ENCODE data around the gene ADRA2C. TPM values are rescaled to one million over a fixed set of nuclear protein-coding genes. Genes with fewer than 3 reads are reported as not detected.

Gene ADRA2C
- total RNA-seq, 1 experiment from 2014 or later, result not detected

- Histone ChIP-seq H3K27ac (no peak overlapping the region), H4K20me1 (ENCODE audit: insufficient read depth) (no peaks in the 10 kb centered on the region), H3K79me2 (ENCODE audit: low read depth) (no peaks in the 10 kb centered on the region), H3K9me3 (ENCODE audit: insufficient read depth, low read depth) (no peaks in the 10 kb centered on the region), H3K4me1 (replicated peaks; ENCODE audit: insufficient read depth) (no peaks in the 10 kb centered on the region), H3K27me3 (ENCODE audit: insufficient read depth, low read depth) (peaks cover 86% of the 10 kb centered on the region), H3K4me2 (no peak overlapping the region), H3K9me2 (ENCODE audit: insufficient read depth) (no peaks in the 10 kb centered on the region), H3K36me3 (ENCODE audit: low read depth) (no peaks in the 10 kb centered on the region), H2AFZ (no peak overlapping the region), H3K4me3 (no peak overlapping the region), H3F3A (ENCODE audit: insufficient read depth, low read depth) (no peaks in the 10 kb centered on the region)
- no TSS peak for BruUV-seq (replicated peaks)
- ChIA-PET POLR2A (ENCODE audit: unreplicated experiment) (no interaction called here), CTCF (no interaction called here)
- intact Hi-C loops (cut with micrococcal nuclease; ENCODE audit: unreplicated experiment), result no loop called here
- TF ChIP-seq CTCF (conservative IDR thresholded peaks at IDR 0.05), result no peak
- TF ChIP-seq EZH2 (IDR thresholded peaks at IDR 0.05; ENCODE audit: low read depth), result no peak
- no peak for DNase-seq
Observed at GRCh38 chr4:3805731-3806130, 39.5 kb downstream of the ADRA2C start.

- no peak for DNase-seq
- Histone ChIP-seq H3K27me3 (ENCODE audit: insufficient read depth, low read depth) (peaks cover 76% of the 10 kb centered on the region; the same call in 1 of the 2 replicates), H2AFZ (no peak overlapping the region), H3K9me2 (ENCODE audit: insufficient read depth) (no peaks in the 10 kb centered on the region), H3K4me1 (replicated peaks; ENCODE audit: insufficient read depth) (no peaks in the 10 kb centered on the region), H3K27ac (no peak overlapping the region), H3K4me3 (no peak overlapping the region), H3K4me2 (no peak overlapping the region), H3K9me3 (ENCODE audit: insufficient read depth, low read depth) (no peaks in the 10 kb centered on the region), H3K79me2 (ENCODE audit: low read depth) (no peaks in the 10 kb centered on the region), H4K20me1 (ENCODE audit: insufficient read depth) (no peaks in the 10 kb centered on the region), H3F3A (ENCODE audit: insufficient read depth, low read depth) (no peaks in the 10 kb centered on the region), H3K36me3 (ENCODE audit: low read depth) (no peaks in the 10 kb centered on the region)
- intact Hi-C loops (cut with micrococcal nuclease; ENCODE audit: unreplicated experiment), result no loop called here
- ChIA-PET POLR2A (ENCODE audit: unreplicated experiment) (no interaction called here), CTCF (no interaction called here)
- TF ChIP-seq EZH2 (IDR thresholded peaks at IDR 0.05; ENCODE audit: low read depth), result no peak
- TF ChIP-seq CTCF (conservative IDR thresholded peaks at IDR 0.05), result no peak
- BruUV-seq (replicated peaks), result no TSS peak
Observed at GRCh38 chr4:3807311-3807710, 41.1 kb downstream of the ADRA2C start.

GRCh38 chr4:3807822-3808496 lies 41.8 kb downstream of the ADRA2C start:
- Histone ChIP-seq H3K4me1 (replicated peaks; ENCODE audit: insufficient read depth) (no peaks in the 10 kb centered on the region), H2AFZ (no peak overlapping the region), H3K9me2 (ENCODE audit: insufficient read depth) (no peaks in the 10 kb centered on the region), H3K79me2 (ENCODE audit: low read depth) (no peaks in the 10 kb centered on the region), H3K27ac (no peak overlapping the region), H3K9me3 (ENCODE audit: insufficient read depth, low read depth) (no peaks in the 10 kb centered on the region), H4K20me1 (ENCODE audit: insufficient read depth) (no peaks in the 10 kb centered on the region), H3K4me2 (no peak overlapping the region), H3F3A (ENCODE audit: insufficient read depth, low read depth) (no peaks in the 10 kb centered on the region), H3K36me3 (ENCODE audit: low read depth) (no peaks in the 10 kb centered on the region), H3K27me3 (ENCODE audit: insufficient read depth, low read depth) (peaks cover 76% of the 10 kb centered on the region; the same call in 1 of the 2 replicates), H3K4me3 (no peak overlapping the region)
- intact Hi-C loops (cut with micrococcal nuclease; ENCODE audit: unreplicated experiment), result no loop called here
- DNase-seq, result no peak
- POLR2A ChIA-PET (ENCODE audit: unreplicated experiment), result no interaction called here
- no TSS peak for BruUV-seq (replicated peaks)
- no peak for TF ChIP-seq CTCF (conservative IDR thresholded peaks at IDR 0.05)
- TF ChIP-seq EZH2 (IDR thresholded peaks at IDR 0.05; ENCODE audit: low read depth), result no peak
- CTCF ChIA-PET, result no interaction called here
